Stimulated activated CD4-positive, alpha-beta T cell treated with anti-CD3 and anti-CD28 coated beads, Interleukin-12 subunit alpha, Interleukin-12 subunit beta, amount 100 ng/mL, for 4 hours (primary cell): Measurements from ENCODE around the gene AFAP1.

Experiments
- DNase-seq: peaks from one replicate; pipeline ENCODE4 v3.0.0-alpha.2; 2020

The AFAP1 gene

GRCh38 chr4:7710576-7711306 lies 228.9 kb downstream of the AFAP1 start:
- no peak for DNase-seq

- DNase-seq, result no peak
Measured at GRCh38 chr4:7710126-7710525, 229.5 kb downstream of the AFAP1 start.

DNA sequence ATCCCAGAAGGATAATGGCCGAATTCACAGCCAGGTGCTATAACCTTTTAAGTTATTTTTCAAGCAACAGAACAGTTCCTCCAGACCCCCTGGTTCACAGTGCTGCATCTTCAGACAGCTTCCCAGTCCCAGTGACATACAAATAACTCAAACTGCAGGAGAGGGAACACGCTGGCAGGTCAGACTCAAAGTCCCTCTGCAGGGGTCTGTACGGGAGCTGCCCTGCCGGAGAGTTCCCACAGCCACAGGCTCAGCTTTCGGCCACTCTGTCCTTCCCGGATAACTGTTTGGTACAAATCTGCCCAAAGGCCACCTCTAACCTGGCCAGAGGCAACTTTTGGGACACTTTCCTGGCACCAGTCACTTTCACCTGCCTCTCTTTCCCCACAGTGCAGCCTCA lies 230.2 kb downstream of the AFAP1 start:
- DNase-seq, result no peak

DNA sequence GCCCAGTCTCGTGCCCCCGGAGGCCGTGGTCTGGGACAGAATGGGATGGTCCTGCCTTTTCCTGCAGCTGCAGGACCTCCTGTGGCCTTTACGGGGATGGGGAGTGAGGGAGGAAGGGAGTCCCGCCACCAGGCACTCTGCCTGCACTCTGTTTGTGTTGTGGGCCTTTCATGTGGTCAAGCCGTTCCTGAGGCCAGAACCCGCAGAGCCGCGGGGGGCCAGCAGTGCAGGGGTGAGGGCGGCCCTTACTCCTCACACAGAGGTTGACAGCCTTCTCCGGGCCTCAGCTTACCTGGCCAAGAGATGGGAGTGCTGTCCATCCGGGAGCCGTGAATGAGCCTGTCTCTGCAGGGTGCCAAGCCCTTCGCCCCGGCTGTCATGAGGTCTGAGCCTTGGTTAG lies 230.7 kb downstream of the AFAP1 start:
- DNase-seq, result no peak
